HG03196 (cell line): ENCODE measurements around the gene ACTRT2.

Source experiments
- ATAC-seq: cut with Tn5 transposase; IDR thresholded peaks from one replicate; pipeline ENCODE4 v1.9.1; 2021; ENCODE audit not compliant: unreplicated experiment

ACTRT2 gene

GRCh38 chr1:2983706-2984398 lies 37.4 kb upstream of the ACTRT2 start:
- ATAC-seq = no peak

- no peak for ATAC-seq
Observed at GRCh38 chr1:2984399-2985061, 36.7 kb upstream of the ACTRT2 start.

DNA sequence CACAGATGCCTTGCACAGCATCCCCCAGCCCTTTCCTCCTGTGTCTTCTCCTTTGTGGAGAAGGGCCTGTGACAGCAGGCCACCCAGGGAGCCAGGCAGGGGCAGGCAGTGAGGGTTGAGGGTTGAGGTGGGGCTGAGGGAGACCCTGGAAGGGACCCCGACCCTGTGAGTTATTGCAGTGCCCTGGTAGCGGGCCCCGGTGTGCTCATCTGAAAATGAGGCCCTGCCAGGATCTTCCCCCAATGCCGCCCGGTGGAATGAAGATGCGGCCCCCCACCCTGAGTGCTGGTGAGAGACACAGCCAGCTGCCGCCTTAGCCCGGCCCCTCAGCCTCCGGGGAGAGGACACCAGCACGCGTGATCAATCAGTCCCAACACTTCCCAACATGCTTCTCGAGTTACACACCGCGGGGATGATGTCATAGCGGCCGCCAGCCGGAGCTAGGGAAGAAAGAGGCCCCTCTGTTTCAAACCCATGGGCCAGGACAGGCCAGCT lies 36.2 kb upstream of the ACTRT2 start:
- no peak for ATAC-seq

GRCh38 chr1:2985694-2986548 lies 35.3 kb upstream of the ACTRT2 start:
- ATAC-seq = no peak

GRCh38 chr1:2986549-2987305 lies 34.5 kb upstream of the ACTRT2 start:
- no peak for ATAC-seq

- ATAC-seq = no peak
Observed at GRCh38 chr1:2987773-2988172, 33.5 kb upstream of the ACTRT2 start.

- ATAC-seq = no peak
Observed at GRCh38 chr1:2988256-2988655, 33.0 kb upstream of the ACTRT2 start.

DNA sequence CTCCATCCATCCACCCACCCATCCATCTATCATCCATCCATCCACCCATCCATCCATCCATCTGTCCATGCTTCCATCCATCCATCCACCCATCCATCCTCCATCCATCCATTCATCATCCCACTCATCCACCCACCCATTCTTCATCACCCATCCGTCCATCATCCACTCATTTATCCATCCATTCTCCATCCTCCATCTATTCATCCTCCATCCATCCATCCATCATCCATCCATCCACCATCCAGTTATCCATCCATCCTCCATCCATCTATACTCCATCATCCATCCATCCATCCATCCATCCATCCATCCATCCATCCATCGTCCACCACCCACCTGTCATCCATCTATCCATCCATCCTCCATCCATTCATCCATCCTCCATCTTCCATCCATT lies 32.1 kb upstream of the ACTRT2 start:
- no peak for ATAC-seq

DNA sequence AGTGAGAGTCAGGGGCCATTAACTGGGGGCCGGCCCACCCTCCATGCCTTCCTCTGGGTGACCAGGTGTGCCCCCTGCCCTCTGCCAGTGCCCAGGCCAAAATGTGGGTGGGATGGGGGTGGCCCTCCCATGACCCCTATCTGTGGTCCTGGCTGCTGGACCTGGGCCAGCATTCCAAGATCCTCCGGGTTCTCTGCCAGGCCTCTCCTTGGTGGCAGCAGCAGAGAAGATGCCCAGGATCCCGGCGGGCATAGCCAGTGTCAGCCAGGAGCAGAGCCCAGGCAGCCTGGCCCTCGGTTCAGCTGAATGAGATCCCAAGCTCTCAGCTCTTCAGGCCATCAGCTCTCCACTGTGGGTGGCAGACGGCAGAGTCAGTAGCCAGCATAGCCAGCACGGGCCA lies 31.3 kb upstream of the ACTRT2 start:
- no peak for ATAC-seq

DNA sequence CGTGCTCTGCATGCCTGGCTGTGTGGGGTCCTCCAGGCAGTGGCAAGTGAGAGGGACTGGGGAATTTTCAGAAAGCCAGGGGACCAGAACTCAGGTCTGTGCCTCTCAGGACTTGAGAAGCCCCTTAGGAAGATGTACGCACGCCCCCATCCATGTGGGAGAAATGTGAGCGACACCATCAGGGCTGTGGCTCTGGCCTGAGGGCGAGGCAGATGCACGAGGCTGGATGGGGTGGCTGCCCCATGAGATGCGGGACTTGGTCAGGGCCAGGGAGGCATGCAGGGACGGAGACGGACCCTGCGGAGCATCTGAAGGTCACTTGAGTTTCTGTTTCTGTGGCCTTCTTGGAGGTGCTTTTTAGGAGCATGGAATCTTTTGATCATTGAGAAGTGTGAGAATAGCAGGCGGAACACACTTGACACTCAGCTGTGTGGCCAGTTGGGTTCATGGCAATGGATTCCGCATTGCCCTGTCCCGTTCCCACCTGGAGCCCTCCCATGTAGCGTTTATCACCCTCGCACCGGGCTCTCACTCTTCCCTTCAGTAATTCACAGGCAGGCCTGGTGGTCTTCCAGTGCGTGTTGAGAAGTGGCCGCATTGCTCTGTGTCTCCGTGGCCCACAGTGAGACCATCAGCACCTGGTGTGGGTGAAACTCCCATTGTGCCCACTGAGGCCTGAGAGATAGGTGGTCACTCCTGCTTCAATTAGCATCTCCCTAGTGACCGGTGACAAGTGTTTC lies 30.7 kb upstream of the ACTRT2 start:
- no peak for ATAC-seq

DNA sequence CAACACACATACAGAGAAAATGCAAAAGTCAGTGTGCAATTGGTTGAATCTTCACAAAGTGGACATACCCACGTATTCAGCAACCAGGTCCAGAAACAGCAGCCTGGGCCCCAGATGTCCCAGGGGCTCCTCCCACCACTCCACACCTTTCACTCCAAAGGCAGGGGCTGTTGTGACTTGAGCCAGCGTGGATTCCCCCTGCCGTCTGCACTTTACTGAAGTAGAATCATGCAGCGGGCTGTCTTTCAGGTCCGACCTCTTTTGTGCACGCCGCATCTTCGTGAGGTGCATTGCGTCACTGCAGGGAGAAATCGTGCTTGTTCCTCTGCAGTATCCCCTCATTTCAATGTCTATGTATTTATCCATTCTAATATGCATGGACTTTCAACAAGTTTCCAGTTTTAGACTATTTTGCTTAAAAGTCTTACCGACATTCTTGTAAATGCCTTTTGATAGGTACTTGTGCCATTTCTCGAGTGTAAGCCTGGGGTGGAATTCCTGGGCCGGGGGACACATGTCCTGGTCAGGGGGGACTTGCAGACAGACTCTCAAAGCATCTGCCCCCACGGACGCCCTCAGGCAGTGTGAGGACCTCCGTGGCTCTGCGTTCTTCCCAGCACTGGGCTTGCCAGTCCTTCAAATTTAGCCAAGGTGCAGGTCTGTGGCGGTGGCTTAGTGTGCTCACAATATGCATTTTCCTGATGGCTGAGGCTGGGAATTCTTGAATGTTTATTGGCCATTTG lies 29.3 kb upstream of the ACTRT2 start:
- no peak for ATAC-seq

DNA sequence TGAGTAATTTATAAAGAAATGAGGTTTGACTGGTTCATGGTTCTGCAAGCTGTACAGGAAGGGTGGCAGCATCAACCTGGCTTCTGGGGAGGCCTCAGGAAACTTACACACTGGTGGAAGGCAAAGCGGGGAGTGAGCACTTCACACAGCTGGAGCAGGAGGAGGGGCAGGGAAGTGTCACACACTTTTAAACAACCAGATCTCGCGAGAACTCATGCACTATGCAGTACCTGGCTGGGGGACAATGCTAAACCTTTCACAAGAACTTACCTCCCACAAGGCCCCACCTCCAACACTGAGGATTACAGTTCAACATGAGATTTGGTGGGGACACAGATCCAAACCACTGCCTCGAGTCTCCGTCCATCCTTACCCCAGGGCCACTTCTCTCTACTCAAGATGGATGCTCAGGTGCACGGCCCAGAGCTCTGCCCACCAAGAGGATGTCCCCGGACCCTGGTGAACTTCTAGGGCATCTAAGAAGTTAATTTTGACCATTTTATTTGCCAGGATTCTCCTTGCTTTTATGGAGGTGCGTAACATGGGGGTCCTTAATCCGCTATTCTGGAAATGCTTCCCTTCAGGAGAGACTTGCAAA lies 22.7 kb upstream of the ACTRT2 start:
- ATAC-seq = no peak

DNA sequence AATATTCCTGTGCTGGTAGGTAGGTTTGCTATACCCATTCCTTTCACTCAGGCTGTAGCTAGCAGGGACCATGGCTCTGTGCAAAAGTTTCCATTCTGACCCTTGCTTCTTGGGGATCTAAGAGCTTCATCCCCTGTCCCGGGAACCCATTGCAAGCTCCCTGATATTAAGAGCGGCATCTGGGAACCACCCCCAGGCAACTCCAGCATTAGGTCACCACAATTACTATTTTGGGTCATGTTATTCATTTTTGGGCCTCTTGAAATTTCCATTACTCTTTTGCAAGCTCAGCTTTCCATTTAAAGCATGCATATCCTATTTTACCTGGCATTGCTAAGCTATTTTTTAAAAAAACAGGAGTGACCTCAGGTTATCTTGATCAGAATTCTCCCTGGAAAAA lies 22.1 kb upstream of the ACTRT2 start:
- ATAC-seq = no peak

- no peak for ATAC-seq
Observed at GRCh38 chr1:2999571-2999970, 21.7 kb upstream of the ACTRT2 start.

DNA sequence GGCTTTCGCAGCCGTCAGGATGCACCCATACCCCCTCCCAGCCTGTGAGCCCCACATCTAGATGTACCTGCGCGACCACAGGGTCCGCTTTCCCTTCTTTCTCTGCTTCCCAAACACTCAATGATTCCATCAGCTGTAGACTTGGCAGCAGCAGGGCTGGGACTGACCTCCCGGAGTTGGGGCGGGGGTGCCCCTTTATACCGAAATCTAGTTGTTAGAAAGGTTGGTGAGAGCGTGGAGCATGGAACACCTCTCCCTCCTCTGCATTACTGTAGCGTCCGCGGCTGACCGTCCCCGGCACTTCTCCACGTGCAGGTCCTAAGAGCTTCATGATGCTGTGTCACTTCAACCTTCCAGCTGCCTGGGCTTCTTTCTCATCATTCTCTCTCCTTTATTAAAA lies 21.1 kb upstream of the ACTRT2 start:
- ATAC-seq = no peak

GRCh38 chr1:3000671-3001470 lies 20.4 kb upstream of the ACTRT2 start:
- ATAC-seq = no peak

- no peak for ATAC-seq
Observed at GRCh38 chr1:3001471-3002348, 19.6 kb upstream of the ACTRT2 start.
